ENCODE results near the gene POU6F2.
"Not testable (repeated sequence)": the region's sequence is repeated elsewhere in the genome, so short reads cannot be mapped to it uniquely, and the experiment has no call there.

Gene POU6F2

GRCh38 chr7:38936641-38937040, 41.1 kb upstream of the POU6F2 start:
- no peak overlapping the region for H3K4me3 ChIP-seq (ENCODE audit: low read depth, low read length)
- no peak for TF ChIP-seq CTCF (IDR thresholded peaks at IDR 0.05; ENCODE audit: low read depth, low read length)

GRCh38 chr7:38938001-38938485, 39.7 kb upstream of the POU6F2 start:
- no peak overlapping the region for H3K4me3 ChIP-seq (ENCODE audit: low read depth, low read length)
- no peak for TF ChIP-seq CTCF (IDR thresholded peaks at IDR 0.05; ENCODE audit: low read depth, low read length)

GRCh38 chr7:38938589-38938988, 39.1 kb upstream of the POU6F2 start:
- H3K4me3 ChIP-seq (ENCODE audit: low read depth, low read length): no peak overlapping the region
- TF ChIP-seq CTCF (IDR thresholded peaks at IDR 0.05; ENCODE audit: low read depth, low read length): no peak

- TF ChIP-seq CTCF (IDR thresholded peaks at IDR 0.05; ENCODE audit: low read depth, low read length): no peak
- no peak overlapping the region for H3K4me3 ChIP-seq (ENCODE audit: low read depth, low read length)
These were observed 36.9 kb upstream of the POU6F2 start for GRCh38 chr7:38940774-38941173.

GRCh38 chr7:38942431-38943051, 35.2 kb upstream of the POU6F2 start:
- TF ChIP-seq CTCF (IDR thresholded peaks at IDR 0.05; ENCODE audit: low read depth, low read length): no peak
- no peak overlapping the region for H3K4me3 ChIP-seq (ENCODE audit: low read depth, low read length)

GRCh38 chr7:38947541-38947940, 30.2 kb upstream of the POU6F2 start:
- not testable (repeated sequence) for H3K4me3 ChIP-seq (ENCODE audit: low read depth, low read length)

GRCh38 chr7:38950309-38950708, 27.4 kb upstream of the POU6F2 start:
- H3K4me3 ChIP-seq (ENCODE audit: low read depth, low read length): no peak overlapping the region
- no peak for TF ChIP-seq CTCF (IDR thresholded peaks at IDR 0.05; ENCODE audit: low read depth, low read length)

GRCh38 chr7:38951213-38951612, 26.5 kb upstream of the POU6F2 start:
- H3K4me3 ChIP-seq (ENCODE audit: low read depth, low read length): no peak overlapping the region
- no peak for TF ChIP-seq CTCF (IDR thresholded peaks at IDR 0.05; ENCODE audit: low read depth, low read length)

Data from WI38 (cell line).